GM12878 (cell line): Measurements from ENCODE around the gene DNAJC12. TPM values are rescaled to one million over a fixed set of nuclear protein-coding genes. Genes with fewer than 3 reads are reported as not detected.

Source experiments
- ATAC-seq: fragments of 200-7000 bp; cut with Tn5 transposase; 3 replicates; pipeline ENCODE4 v1.9.1; 2020; ENCODE audit warnings: mild to moderate bottlenecking, moderate library complexity
- BruUV-seq: library from RNA; stranded (reverse); fragments of 400-500 nt; replicated peaks from 2 replicates; lab custom pipeline; 2021; lab: Mats Ljungman, UMichigan
- CTCF ChIA-PET: fragments of 300-600 bp; sonication (Branson Sonifier 250); formaldehyde crosslinking; extraction: SDS; loops from one replicate; lab custom pipeline; 2021; ENCODE audit warnings: inconsistent platforms; lab: Yijun Ruan, JAX
- POLR2A ChIA-PET: fragments of 350-600 bp; formaldehyde crosslinking; extraction: SDS; loops from one replicate; lab custom pipeline; 2021; ENCODE audit warnings: inconsistent platforms; lab: Charles Lee
- RAD21 ChIA-PET: fragments of 300-600 bp; sonication (Branson Sonifier 250); formaldehyde crosslinking; loops from one replicate; lab custom pipeline; 2023; ENCODE audit warnings: antibody characterized with exemption; ENCODE audit not compliant: unreplicated experiment; lab: Charles Lee
- SMC1A ChIA-PET: fragments of 300-600 bp; sonication (Branson Sonifier 250); formaldehyde crosslinking; loops from one replicate; lab custom pipeline; 2023; ENCODE audit not compliant: unreplicated experiment, uncharacterized antibody; lab: Charles Lee
- DNase-seq: peaks from one replicate; pipeline ENCODE4 v3.0.0-alpha.2; 2011; ENCODE audit warnings: low read depth, low spot score
- FAIRE-seq: peaks from 3 replicates; lab custom pipeline; 2011; peaks lifted over from hg19 to GRCh38; lab: Jason Lieb, UNC
- H2AFZ ChIP-seq: 2 replicates; pipeline ENCODE4 v1.6.0; 2011; ENCODE audit warnings: low read depth, low read length, control low read depth; ENCODE audit not compliant: control insufficient read depth
- H3K27ac ChIP-seq: 2 replicates; pipeline ENCODE4 v1.5.1; 2011; ENCODE audit warnings: control low read depth; ENCODE audit not compliant: control insufficient read depth, insufficient read depth
- H3K27me3 ChIP-seq, 2 experiments: replicated peaks in 1 of 2; 2 replicates each; pipeline versions ENCODE4 v1.6.0 to v1.6.1; 2011; ENCODE audit warnings: low read length in 1 of 2; ENCODE audit not compliant: control insufficient read depth in 2 of 2, insufficient read depth in 2 of 2
- H3K36me3 ChIP-seq, 2 experiments: 2 replicates each; pipeline ENCODE4 v1.5.1; 2011; ENCODE audit warnings: low read length in 1 of 2; ENCODE audit not compliant: control insufficient read depth in 2 of 2, insufficient read depth in 2 of 2
- H3K4me1 ChIP-seq: 2 replicates; pipeline ENCODE4 v1.6.1; 2011; ENCODE audit warnings: mild to moderate bottlenecking, low read length, moderate library complexity, mixed read lengths; ENCODE audit not compliant: control insufficient read depth, insufficient read depth
- H3K4me2 ChIP-seq: 2 replicates; pipeline ENCODE4 v1.6.0; 2011; ENCODE audit warnings: control low read depth; ENCODE audit not compliant: control insufficient read depth, insufficient read depth
- H3K4me3 ChIP-seq: fragments of 200-600 bp; sonication (generic); 2 replicates; pipeline ENCODE4 v1.5.1; 2016
- H3K79me2 ChIP-seq: 2 replicates; pipeline ENCODE4 v1.6.0; 2011; ENCODE audit warnings: low read length; ENCODE audit not compliant: control insufficient read depth, insufficient read depth
- H3K9ac ChIP-seq: 2 replicates; pipeline ENCODE4 v1.8.0; 2011; ENCODE audit warnings: low read length, control low read depth, mixed read lengths; ENCODE audit not compliant: control insufficient read depth, insufficient read depth
- H3K9me3 ChIP-seq: replicated peaks from 3 replicates; pipeline ENCODE4 v1.5.1; 2011; ENCODE audit warnings: mild to moderate bottlenecking, low read length; ENCODE audit not compliant: control insufficient read depth, insufficient read depth
- H4K20me1 ChIP-seq: 2 replicates; pipeline ENCODE4 v1.6.0; 2011; ENCODE audit not compliant: control insufficient read depth, insufficient read depth
- BCLAF1 ChIP-seq: fragments of 450-650 bp; IDR thresholded peaks from 2 replicates; pipeline ENCODE4 v1.6.1; 2017; ENCODE audit warnings: antibody characterized with exemption, mild to moderate bottlenecking, moderate library complexity
- BHLHE40 ChIP-seq, 2 experiments: fragments of 450-650 bp in 1 of 2; IDR thresholded peaks; 2 replicates each; pipeline ENCODE4 v1.6.1; 2011 to 2017; ENCODE audit warnings: low read depth in 2 of 2, borderline replicate concordance in 1 of 2, improper control_type of control experiment in 1 of 2, low read length in 1 of 2, mild to moderate bottlenecking in 1 of 2
- CHD2 ChIP-seq: IDR thresholded peaks from 2 replicates; pipeline ENCODE4 v1.6.1; 2011; ENCODE audit warnings: low read depth, low read length, improper control_type of control experiment, borderline replicate concordance
- GABPA ChIP-seq: IDR thresholded peaks from 2 replicates; pipeline ENCODE4 v1.6.1; 2014; ENCODE audit warnings: antibody characterized with exemption, low read depth, mild to moderate bottlenecking, inconsistent platforms
- HDAC2 ChIP-seq: fragments of 200-600 bp; sonication (generic); IDR thresholded peaks from 2 replicates; pipeline ENCODE4 v1.6.1; 2017
- NR2C1 ChIP-seq: fragments of 450-650 bp; IDR thresholded peaks from 2 replicates; pipeline ENCODE4 v1.6.1; 2017; ENCODE audit warnings: antibody characterized with exemption, mild to moderate bottlenecking, moderate library complexity
- PKNOX1 ChIP-seq: fragments of 450-650 bp; IDR thresholded peaks from 2 replicates; pipeline ENCODE4 v1.6.1; 2016; ENCODE audit warnings: mild to moderate bottlenecking
- SP1 ChIP-seq: IDR thresholded peaks from one replicate; pipeline ENCODE4 v1.6.1; 2011; ENCODE audit warnings: low read depth, low read length
- SPI1 ChIP-seq: IDR thresholded peaks from 2 replicates; pipeline ENCODE4 v1.6.1; 2011; ENCODE audit warnings: low read depth, mild to moderate bottlenecking, low read length, moderate library complexity, borderline replicate concordance; ENCODE audit not compliant: insufficient read depth
- SUPT20H ChIP-seq: IDR thresholded peaks from 2 replicates; pipeline ENCODE4 v1.6.1; 2011; ENCODE audit warnings: low read depth, mild to moderate bottlenecking, low read length, moderate library complexity, borderline replicate concordance; ENCODE audit not compliant: control insufficient read depth
- SUZ12 ChIP-seq: fragments of 200-600 bp; sonication (generic); IDR thresholded peaks from one replicate; pipeline ENCODE4 v1.6.1; 2018; ENCODE audit warnings: antibody characterized with exemption, mild to moderate bottlenecking; ENCODE audit not compliant: unreplicated experiment
- TAF1 ChIP-seq: IDR thresholded peaks from 2 replicates; pipeline ENCODE4 v1.6.1; 2011; ENCODE audit warnings: mild to moderate bottlenecking, low read depth, low read length, borderline replicate concordance
- ZBED1 ChIP-seq: IDR thresholded peaks from 2 replicates; pipeline ENCODE4 v1.6.1; 2016; ENCODE audit warnings: borderline replicate concordance
- ZNF217 ChIP-seq: fragments of 450-650 bp; IDR thresholded peaks from 2 replicates; pipeline ENCODE4 v1.6.1; 2017; ENCODE audit warnings: antibody characterized with exemption, mild to moderate bottlenecking
- ZNF622 ChIP-seq: fragments of 450-650 bp; IDR thresholded peaks from 2 replicates; pipeline ENCODE4 v1.6.1; 2017; ENCODE audit warnings: mild to moderate bottlenecking, inconsistent platforms
- ZNF687 ChIP-seq: fragments of 450-650 bp; IDR thresholded peaks from 2 replicates; pipeline ENCODE4 v1.6.1; 2017; ENCODE audit warnings: mild to moderate bottlenecking, moderate library complexity
- in situ Hi-C: fragments of 300-500 bp; cut with MboI; formaldehyde crosslinking; loops from 9 replicates; pipeline ENCODE4 v1.14.3; 2018; ENCODE audit warnings: mixed read lengths
- intact Hi-C: fragments of 100-400 bp; cut with micrococcal nuclease; formaldehyde crosslinking; loops from one replicate; pipeline ENCODE4 v1.14.2; 2022; ENCODE audit not compliant: unreplicated experiment
- polyA plus RNA-seq, 11 experiments: library from polyadenylated mRNA; depleted of rRNA in 4 of 11; unstranded in 6 of 11; stranded (reverse) in 5 of 11; fragments of >200 nt; fragmentation: Nextera tagmentation in 4 of 11; fragmentation: Illumina TruSeq in 1 of 11; extraction: Ambion mirVana in 4 of 11; extraction: Trizol in 1 of 11; gene quantifications; 1 replicate in 1 of 11; 2 replicates in 10 of 11; pipeline versions ENCODE4 v1.2.1 to v1.2.3, GENCODE V29; 2011 to 2016; ENCODE audit warnings: inconsistent platforms in 2 of 11, missing spikeins in 2 of 11, low read depth in 1 of 11
- total RNA-seq, 4 experiments: library from RNA; depleted of rRNA in 3 of 4; stranded (reverse); fragments of >200 nt in 3 of 4; fragmentation: Illumina TruSeq in 1 of 4; extraction: Trizol in 1 of 4; gene quantifications; 2 replicates each; pipeline versions ENCODE4 v1.2.1 to v1.2.3, GENCODE V29; 2013 to 2021

Gene DNAJC12
- total and polyA plus RNA-seq, 10 of the 15 experiments (the other 5 are each of a cell fraction or from before 2014, with no cell fraction given) = 1.1 to 4.5 (median 3.0) TPM

DNA sequence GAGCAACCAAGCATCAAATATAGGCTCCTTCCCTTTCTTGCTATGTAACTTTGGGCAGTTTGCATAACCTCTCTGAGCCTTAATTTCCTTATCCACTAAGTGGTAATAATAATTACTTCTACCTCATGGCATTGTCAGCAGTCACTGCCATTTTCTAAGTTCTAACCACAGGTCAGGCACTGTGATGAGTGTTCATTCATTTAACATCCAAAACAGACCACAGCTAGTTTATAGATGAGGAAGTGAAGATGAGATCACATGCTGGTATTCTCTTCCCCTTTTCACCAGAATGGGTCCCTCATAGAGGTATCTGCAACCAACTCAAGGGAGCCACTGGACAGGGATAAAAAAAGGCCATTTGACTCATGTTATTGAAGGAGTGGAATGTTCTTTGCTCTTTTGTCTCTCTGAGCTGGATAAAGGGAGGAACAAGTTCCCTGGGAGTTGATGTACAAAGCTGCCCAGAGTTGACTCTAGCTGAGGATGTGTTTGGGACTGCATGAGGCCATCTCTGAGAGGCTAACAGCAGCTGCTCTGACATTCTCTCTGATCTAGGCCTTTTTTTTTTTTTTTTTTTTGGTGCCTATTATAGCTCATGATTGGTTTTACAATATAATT, 65.0 kb downstream of the DNAJC12 start:
- intact Hi-C loops = loop anchor here (2.0 kb wide), 1 partner anchor 160 kb away; no protein-coding TSS in a partner anchor
- SMC1A ChIA-PET = interaction anchor here (0.9 to 17.2 kb wide), 12 partner anchors 9 to 254 kb away, joined by 3 to 448 read pairs (median 6); partner anchors contain the start of gene CTNNA3
- peak; percentile 89 for FAIRE-seq
- TF ChIP-seq SPI1 = peak; percentile 98
- TF ChIP-seq ZNF622 = no peak
- TF ChIP-seq BHLHE40 (IDR thresholded peaks at IDR 0.05; ENCODE audit: borderline replicate concordance in 1 of 2, low read depth in 2 of 2, low read length in 1 of 2) = peak; percentile 93
- peak; percentile 98 for TF ChIP-seq ZNF217
- peak; percentile 33 for TF ChIP-seq SP1
- no peak for TF ChIP-seq NR2C1
- peak; percentile 78; the same call in 1 of the 2 replicates for TF ChIP-seq ZBED1
- TF ChIP-seq TAF1 = no peak
- no peak for TF ChIP-seq GABPA
- peak; percentile 82 for TF ChIP-seq ZNF687
- peak; percentile 63; the same call in 1 of the 2 replicates for TF ChIP-seq CHD2
- TF ChIP-seq SUPT20H = no peak
- peak; percentile 46; the same call in 1 of the 2 replicates for TF ChIP-seq PKNOX1
- TF ChIP-seq HDAC2 = no peak
- no peak for TF ChIP-seq BCLAF1
- TF ChIP-seq SUZ12 = no peak

More for the DNA sequence above, 65.0 kb downstream of the DNAJC12 start:
- ChIA-PET CTCF (interaction anchor here (0.6 to 13.0 kb wide), 8 partner anchors 9 to 834 kb away, joined by 3 to 573 read pairs (median 5); partner anchors contain the start of gene CTNNA3), POLR2A (interaction anchor here (0.5 to 0.9 kb wide), 7 partner anchors 11 to 267 kb away, joined by 3 to 4 read pairs (median 3); no protein-coding TSS in a partner anchor), RAD21 (interaction anchor here (0.5 to 5.8 kb wide), 10 partner anchors 9 to 392 kb away, joined by 3 to 80 read pairs (median 5); partner anchors contain the start of gene CTNNA3)
- in situ Hi-C loops = loop anchor here (10.0 kb wide), 1 partner anchor 248 kb away; no protein-coding TSS in a partner anchor
- Histone ChIP-seq H3K79me2 (no peaks in the 10 kb centered on the region), H2AFZ (peak overlapping the region; percentile 67), H3K9ac (no peak overlapping the region), H3K36me3 (no peaks in the 10 kb centered on the region), H3K4me3 (no peak overlapping the region), H3K27ac (peak overlapping the region; percentile 82), H3K4me1 (peaks cover 42% of the 10 kb centered on the region), H3K4me2 (peak overlapping the region; percentile 64), H4K20me1 (no peaks in the 10 kb centered on the region), H3K9me3 (no peaks in the 10 kb centered on the region), H3K27me3 (no peaks in the 10 kb centered on the region)
- DNase-seq = peak; percentile 90
- peak; percentile 93 for ATAC-seq
- BruUV-seq = no TSS peak
